Stimulated activated CD8-positive, alpha-beta memory T cell treated with anti-CD3 and anti-CD28 coated beads, Interleukin-7, amount 100 ng/mL, for 4 hours (primary cell): ENCODE data around the gene RNF121.

Experiments used
- DNase-seq, 2 donors: peaks; one replicate each; pipeline ENCODE4 v3.0.0-alpha.2; 2020; ENCODE audit warnings: low read depth in 2 of 2

Gene RNF121

GRCh38 chr11:72005347-72006260 lies 76.8 kb downstream of the RNF121 start:
- DNase-seq, result no peak

- no peak for DNase-seq
These were observed 77.7 kb downstream of the RNF121 start for GRCh38 chr11:72006309-72007088.

- DNase-seq, result no peak
These were observed 78.2 kb downstream of the RNF121 start for GRCh38 chr11:72007089-72007476.

GRCh38 chr11:72007587-72007986 lies 78.7 kb downstream of the RNF121 start:
- DNase-seq, result no peak

- DNase-seq, result no peak
These were observed 79.9 kb downstream of the RNF121 start for GRCh38 chr11:72008728-72009127.

GRCh38 chr11:72009156-72009555 lies 80.3 kb downstream of the RNF121 start:
- DNase-seq, result no peak

GRCh38 chr11:72010529-72011233 lies 81.8 kb downstream of the RNF121 start:
- DNase-seq, result no peak

GRCh38 chr11:72012091-72012630 lies 83.3 kb downstream of the RNF121 start:
- DNase-seq, result no peak

GRCh38 chr11:72012897-72013721 lies 84.3 kb downstream of the RNF121 start:
- DNase-seq, result no peak

GRCh38 chr11:72013765-72014711 lies 85.2 kb downstream of the RNF121 start:
- DNase-seq, result no peak

GRCh38 chr11:72014761-72015320 lies 86.0 kb downstream of the RNF121 start:
- no peak for DNase-seq

- no peak for DNase-seq
These were observed 86.7 kb downstream of the RNF121 start for GRCh38 chr11:72015511-72016061.

GRCh38 chr11:72018171-72018570 lies 89.3 kb downstream of the RNF121 start:
- DNase-seq, result no peak

GRCh38 chr11:72023335-72023734 lies 94.5 kb downstream of the RNF121 start:
- no peak for DNase-seq

- no peak for DNase-seq
These were observed 95.4 kb downstream of the RNF121 start for GRCh38 chr11:72024069-72024754.

GRCh38 chr11:72026090-72026489 lies 97.2 kb downstream of the RNF121 start:
- no peak for DNase-seq

GRCh38 chr11:72030472-72031045 lies 101.7 kb downstream of the RNF121 start:
- DNase-seq, result no peak

GRCh38 chr11:72036687-72037086 lies 107.8 kb downstream of the RNF121 start:
- no peak for DNase-seq
